ENCODE data around the gene POLR2I.

Gene POLR2I

GRCh38 chr19:36114721-36115452, at the start of gene POLR2I:
Gene POLR2I (minus strand): TSS chr19:36114875. CDS start chr19:36114856, 19 bp downstream.
- DNase-seq (ENCODE audit: low read depth in 2 of 3, low spot score in 1 of 3): peak; percentile 96 to 99 (median 97)

GRCh38 chr19:36163813-36164212, 49.1 kb upstream of the POLR2I start:
- no peak for DNase-seq (ENCODE audit: low read depth in 2 of 3, low spot score in 1 of 3)

GRCh38 chr19:36160821-36161596, 46.3 kb upstream of the POLR2I start:
- DNase-seq (ENCODE audit: low read depth in 2 of 3, low spot score in 1 of 3): no peak

GRCh38 chr19:36153126-36153525, 38.5 kb upstream of the POLR2I start:
- DNase-seq (ENCODE audit: low read depth in 2 of 3, low spot score in 1 of 3): no peak

GRCh38 chr19:36152352-36153091, 37.8 kb upstream of the POLR2I start, which contains the start of gene COX7A1:
Gene COX7A1 (minus strand): TSS chr19:36152447. CDS start chr19:36152407, 40 bp downstream.
- DNase-seq (ENCODE audit: low read depth in 2 of 3, low spot score in 1 of 3): no peak

GRCh38 chr19:36152019-36152351, 37.3 kb upstream of the POLR2I start:
- DNase-seq (ENCODE audit: low read depth in 2 of 3, low spot score in 1 of 3): no peak

GRCh38 chr19:36151144-36152018, 36.7 kb upstream of the POLR2I start:
- no peak for DNase-seq (ENCODE audit: low read depth in 2 of 3, low spot score in 1 of 3)

GRCh38 chr19:36150586-36150985, 35.9 kb upstream of the POLR2I start:
- DNase-seq (ENCODE audit: low read depth in 2 of 3, low spot score in 1 of 3): no peak

GRCh38 chr19:36149673-36150406, 35.2 kb upstream of the POLR2I start:
- DNase-seq (ENCODE audit: low read depth in 2 of 3, low spot score in 1 of 3): no peak

- no peak for DNase-seq (ENCODE audit: low read depth in 2 of 3, low spot score in 1 of 3)
Measured at GRCh38 chr19:36144624-36145023, 29.9 kb upstream of the POLR2I start.

GRCh38 chr19:36142496-36142895, 27.8 kb upstream of the POLR2I start:
- DNase-seq (ENCODE audit: low read depth in 2 of 3, low spot score in 1 of 3): no peak

- no peak for DNase-seq (ENCODE audit: low read depth in 2 of 3, low spot score in 1 of 3)
Measured at GRCh38 chr19:36142046-36142445, 27.4 kb upstream of the POLR2I start.

GRCh38 chr19:36141039-36141927, 26.6 kb upstream of the POLR2I start:
- peak; percentile 80 to 98 (median 92) for DNase-seq (ENCODE audit: low read depth in 2 of 3, low spot score in 1 of 3)

- DNase-seq (ENCODE audit: low read depth in 2 of 3, low spot score in 1 of 3): peak in 2 of 3 donors; percentile 29 to 33
Measured at GRCh38 chr19:36140304-36141038, 25.8 kb upstream of the POLR2I start.

GRCh38 chr19:36139473-36140303, 25.0 kb upstream of the POLR2I start, which contains the start of gene CAPNS1:
Gene CAPNS1 (plus strand): TSS chr19:36140066. CDS start chr19:36141012, 946 bp downstream.
- peak; percentile 84 to 91 (median 89) for DNase-seq (ENCODE audit: low read depth in 2 of 3, low spot score in 1 of 3)

GRCh38 chr19:36139120-36139472, 24.4 kb upstream of the POLR2I start:
- DNase-seq (ENCODE audit: low read depth in 2 of 3, low spot score in 1 of 3): no peak

GRCh38 chr19:36136964-36137686, 22.4 kb upstream of the POLR2I start:
- DNase-seq (ENCODE audit: low read depth in 2 of 3, low spot score in 1 of 3): no peak
